KMS-11 (cell line): ENCODE measurements around the gene SLC36A4.
A peak's percentile ranks its signal among the peaks of the same experiment; 100 is the strongest.

Experiments
- H2AFZ ChIP-seq: fragments of 200-600 bp; sonication (generic); 2 replicates; pipeline ENCODE4 v1.6.1; 2016; ENCODE audit warnings: antibody characterized with exemption, mixed run types, low read depth
- H3K27ac ChIP-seq: fragments of 200-600 bp; sonication (generic); 2 replicates; pipeline ENCODE4 v1.6.1; 2016; ENCODE audit warnings: mild to moderate bottlenecking, mixed run types
- H3K27me3 ChIP-seq: fragments of 200-600 bp; sonication (generic); 2 replicates; pipeline ENCODE4 v1.6.1; 2017; ENCODE audit warnings: mild to moderate bottlenecking, low read depth, mixed run types, moderate library complexity; ENCODE audit not compliant: insufficient read depth
- H3K36me3 ChIP-seq: fragments of 200-600 bp; sonication (generic); 2 replicates; pipeline ENCODE4 v1.6.1; 2017; ENCODE audit warnings: mild to moderate bottlenecking, mixed run types; ENCODE audit not compliant: insufficient read depth
- H3K4me1 ChIP-seq: fragments of 200-600 bp; sonication (generic); 2 replicates; pipeline ENCODE4 v1.6.1; 2016; ENCODE audit warnings: mild to moderate bottlenecking, low read depth, mixed run types; ENCODE audit not compliant: poor library complexity, severe bottlenecking
- H3K4me2 ChIP-seq: fragments of 200-600 bp; sonication (generic); 2 replicates; pipeline ENCODE4 v1.7.0; 2016; ENCODE audit warnings: mild to moderate bottlenecking, mixed run types
- H3K4me3 ChIP-seq: fragments of 200-600 bp; sonication (generic); IDR thresholded peaks from 2 replicates; pipeline ENCODE4 v1.6.1; 2017; ENCODE audit warnings: low read depth, low read length, mixed read lengths; ENCODE audit not compliant: insufficient read depth
- H3K79me2 ChIP-seq: fragments of 200-600 bp; sonication (generic); 2 replicates; pipeline ENCODE4 v1.6.1; 2016; ENCODE audit warnings: low read depth, mixed run types; ENCODE audit not compliant: insufficient read depth
- H3K9ac ChIP-seq: fragments of 200-600 bp; sonication (generic); 2 replicates; pipeline ENCODE4 v1.6.1; 2016; ENCODE audit warnings: mild to moderate bottlenecking, mixed run types
- H4K20me1 ChIP-seq: fragments of 200-600 bp; sonication (generic); 2 replicates; pipeline ENCODE4 v1.6.1; 2016; ENCODE audit warnings: mild to moderate bottlenecking, mixed run types; ENCODE audit not compliant: insufficient read depth
- CTCF ChIP-seq: fragments of 200-600 bp; sonication (generic); conservative IDR thresholded peaks from 2 replicates; pipeline ENCODE4 v1.6.1; 2017; ENCODE audit warnings: low read depth, mild to moderate bottlenecking, antibody characterized with exemption, low read length, moderate library complexity, mixed read lengths

SLC36A4 gene

GRCh38 chr11:93236741-93237675 is 39.2 kb upstream of the SLC36A4 start:
- no peak overlapping the region for H3K4me3 ChIP-seq
- H3K27me3 ChIP-seq, result no peaks in the 10 kb centered on the region
- no peak for TF ChIP-seq CTCF
- H4K20me1 ChIP-seq, result no peaks in the 10 kb centered on the region
- no peaks in the 10 kb centered on the region for H3K36me3 ChIP-seq
- H2AFZ ChIP-seq, result no peak overlapping the region
- no peaks in the 10 kb centered on the region for H3K79me2 ChIP-seq
- no peak overlapping the region for H3K9ac ChIP-seq
- H3K4me2 ChIP-seq, result no peak overlapping the region
- peaks cover 2% of the 10 kb centered on the region for H3K4me1 ChIP-seq
- H3K27ac ChIP-seq, result no peak overlapping the region

GRCh38 chr11:93234602-93235207 is 36.9 kb upstream of the SLC36A4 start:
- H3K79me2 ChIP-seq, result no peaks in the 10 kb centered on the region
- no peaks in the 10 kb centered on the region for H3K36me3 ChIP-seq
- H3K4me1 ChIP-seq, result peaks cover 2% of the 10 kb centered on the region
- peak overlapping the region; percentile 42; the same call in 1 of the 2 replicates for H2AFZ ChIP-seq
- no peak overlapping the region for H3K27ac ChIP-seq
- H4K20me1 ChIP-seq, result no peaks in the 10 kb centered on the region
- no peak overlapping the region for H3K9ac ChIP-seq
- no peak overlapping the region for H3K4me3 ChIP-seq
- peak; percentile 66 for TF ChIP-seq CTCF
- no peaks in the 10 kb centered on the region for H3K27me3 ChIP-seq
- H3K4me2 ChIP-seq, result no peak overlapping the region

- no peaks in the 10 kb centered on the region for H3K27me3 ChIP-seq
- peaks cover 2% of the 10 kb centered on the region for H3K4me1 ChIP-seq
- H3K9ac ChIP-seq, result no peak overlapping the region
- TF ChIP-seq CTCF, result no peak
- no peaks in the 10 kb centered on the region for H3K36me3 ChIP-seq
- H2AFZ ChIP-seq, result no peak overlapping the region
- H4K20me1 ChIP-seq, result no peaks in the 10 kb centered on the region
- H3K79me2 ChIP-seq, result no peaks in the 10 kb centered on the region
- H3K27ac ChIP-seq, result no peak overlapping the region
- no peak overlapping the region for H3K4me3 ChIP-seq
- H3K4me2 ChIP-seq, result no peak overlapping the region
Observed at GRCh38 chr11:93229876-93230275, 32.1 kb upstream of the SLC36A4 start.

GRCh38 chr11:93225662-93226061 is 27.9 kb upstream of the SLC36A4 start:
- no peaks in the 10 kb centered on the region for H3K27me3 ChIP-seq
- no peak overlapping the region for H2AFZ ChIP-seq
- H3K36me3 ChIP-seq, result no peaks in the 10 kb centered on the region
- no peaks in the 10 kb centered on the region for H3K4me1 ChIP-seq
- TF ChIP-seq CTCF, result no peak; the same call in 1 of the 2 replicates
- H3K4me2 ChIP-seq, result no peak overlapping the region
- H3K4me3 ChIP-seq, result no peak overlapping the region
- no peaks in the 10 kb centered on the region for H4K20me1 ChIP-seq
- no peaks in the 10 kb centered on the region for H3K79me2 ChIP-seq
- no peak overlapping the region for H3K27ac ChIP-seq
- no peak overlapping the region for H3K9ac ChIP-seq
